Esophagus squamous epithelium (tissue), 4 donors: ENCODE results near the gene GRIN1.

ENCODE experiments used
- CTCF ChIP-seq, 6 experiments: fragments of 450-650 bp in 4 of 6; fragments of 200-600 bp in 2 of 6; sonication (generic) in 2 of 6; IDR thresholded peaks; one replicate each; pipeline ENCODE4 v1.5.1; 2016 to 2019; ENCODE audit warnings: antibody characterized with exemption in 6 of 6, mild to moderate bottlenecking in 4 of 6, moderate library complexity in 4 of 6
- POLR2A ChIP-seq, 4 donors: fragments of 450-650 bp; IDR thresholded peaks; one replicate each; pipeline ENCODE4 v1.6.1; 2017; ENCODE audit warnings: antibody characterized with exemption in 4 of 4, mild to moderate bottlenecking in 4 of 4, moderate library complexity in 3 of 4

GRCh38 chr9:137095664-137096517 is 43.1 kb upstream of the GRIN1 start:
- TF ChIP-seq CTCF (IDR thresholded peaks at IDR 0.05) (peak in 3 of 6 experiments; percentile 9 to 19 (median 15)), POLR2A (IDR thresholded peaks at IDR 0.05) (no peak)
